H9 (cell line): ENCODE results near the gene SUFU. TPM values are rescaled to one million over a fixed set of nuclear protein-coding genes. Genes with fewer than 3 reads are reported as not detected.

Experiments
- DNase-seq: peaks from one replicate; pipeline ENCODE4 v3.0.0-alpha.2; 2017
- H2AFZ ChIP-seq: one replicate; pipeline ENCODE4 v1.6.1; 2013; ENCODE audit warnings: mild to moderate bottlenecking, low read length, control low read depth, moderate library complexity
- H2AK5ac ChIP-seq: 2 replicates; pipeline ENCODE4 v1.6.1; 2013; ENCODE audit warnings: low read length, control low read depth, mixed read lengths; ENCODE audit not compliant: insufficient read length
- H2BK120ac ChIP-seq: one replicate; pipeline ENCODE4 v1.6.1; 2013; ENCODE audit warnings: low read depth, mild to moderate bottlenecking, low read length, control low read depth, inconsistent platforms; ENCODE audit not compliant: poor library complexity, severe bottlenecking
- H2BK12ac ChIP-seq: 2 replicates; pipeline ENCODE4 v1.6.1; 2013; ENCODE audit warnings: low read length, control low read depth, mixed read lengths, low read depth; ENCODE audit not compliant: insufficient read length
- H2BK15ac ChIP-seq: 2 replicates; pipeline ENCODE4 v1.6.1; 2013; ENCODE audit warnings: low read depth, low read length, control low read depth
- H2BK20ac ChIP-seq: one replicate; pipeline ENCODE4 v1.6.1; 2013; ENCODE audit warnings: low read depth, mild to moderate bottlenecking, low read length, control low read depth, inconsistent platforms; ENCODE audit not compliant: poor library complexity, severe bottlenecking
- H2BK5ac ChIP-seq: 2 replicates; pipeline ENCODE4 v1.6.1; 2013; ENCODE audit warnings: low read length, control low read depth, mixed read lengths; ENCODE audit not compliant: insufficient read length
- H3K14ac ChIP-seq: 2 replicates; pipeline ENCODE4 v1.6.1; 2013; ENCODE audit warnings: low read length, control low read depth; ENCODE audit not compliant: insufficient read depth
- H3K18ac ChIP-seq: 2 replicates; pipeline ENCODE4 v1.6.1; 2013; ENCODE audit warnings: low read depth, mild to moderate bottlenecking, mixed read lengths, low read length, control low read depth; ENCODE audit not compliant: insufficient read length
- H3K23ac ChIP-seq: 2 replicates; pipeline ENCODE4 v1.6.1; 2013; ENCODE audit warnings: low read length, control low read depth, mixed read lengths, low read depth; ENCODE audit not compliant: insufficient read length
- H3K23me2 ChIP-seq: 2 replicates; pipeline ENCODE4 v1.6.1; 2013; ENCODE audit warnings: low read depth, mild to moderate bottlenecking, mixed read lengths, low read length, control low read depth; ENCODE audit not compliant: insufficient read length, poor library complexity, severe bottlenecking
- H3K27ac ChIP-seq: 2 replicates; pipeline ENCODE4 v1.5.1; 2013; ENCODE audit warnings: low read length, control low read depth, mixed read lengths, low read depth; ENCODE audit not compliant: insufficient read length
- H3K27me3 ChIP-seq: 2 replicates; pipeline ENCODE4 v1.6.1; 2013; ENCODE audit warnings: low read length, control low read depth, inconsistent platforms; ENCODE audit not compliant: insufficient read depth
- H3K4ac ChIP-seq: 2 replicates; pipeline ENCODE4 v1.6.1; 2013; ENCODE audit warnings: low read depth, mild to moderate bottlenecking, control low read depth, inconsistent platforms, low read length, moderate library complexity
- H3K4me1 ChIP-seq: 2 replicates; pipeline ENCODE4 v1.6.1; 2013; ENCODE audit warnings: low read length, control low read depth, inconsistent platforms; ENCODE audit not compliant: insufficient read depth
- H3K4me2 ChIP-seq: 2 replicates; pipeline ENCODE4 v1.6.1; 2013; ENCODE audit warnings: low read length, control low read depth, mixed read lengths; ENCODE audit not compliant: insufficient read length, insufficient read depth
- H3K56ac ChIP-seq: 2 replicates; pipeline ENCODE4 v1.6.1; 2013; ENCODE audit warnings: low read depth, mild to moderate bottlenecking, mixed read lengths, low read length, control low read depth; ENCODE audit not compliant: insufficient read length
- H3K79me1 ChIP-seq: 2 replicates; pipeline ENCODE4 v1.6.1; 2013; ENCODE audit warnings: low read depth, mild to moderate bottlenecking, moderate library complexity, low read length, control low read depth, inconsistent platforms; ENCODE audit not compliant: insufficient read depth, poor library complexity, severe bottlenecking
- H3K79me2 ChIP-seq: 2 replicates; pipeline ENCODE4 v1.6.1; 2013; ENCODE audit warnings: low read length, control low read depth, inconsistent platforms; ENCODE audit not compliant: insufficient read depth
- H3K9ac ChIP-seq: 2 replicates; pipeline ENCODE4 v1.6.1; 2013; ENCODE audit warnings: low read length, control low read depth, mixed read lengths; ENCODE audit not compliant: insufficient read length; ENCODE audit errors: extremely low read depth
- H3K9me3 ChIP-seq: one replicate; pipeline ENCODE4 v1.6.1; 2013; ENCODE audit warnings: low read depth, low read length, inconsistent platforms; ENCODE audit not compliant: control insufficient read depth
- H3T11ph ChIP-seq: one replicate; pipeline ENCODE4 v1.6.1; 2013; ENCODE audit warnings: mild to moderate bottlenecking, low read length, control low read depth, inconsistent platforms
- H4K20me1 ChIP-seq: one replicate; pipeline ENCODE4 v1.6.1; 2013; ENCODE audit not compliant: control insufficient read depth, insufficient read length, insufficient read depth
- H4K5ac ChIP-seq: 2 replicates; pipeline ENCODE4 v1.6.1; 2013; ENCODE audit warnings: low read depth, mild to moderate bottlenecking, mixed read lengths, low read length, control low read depth; ENCODE audit not compliant: insufficient read length
- H4K8ac ChIP-seq: replicated peaks from 2 replicates; pipeline ENCODE4 v1.6.1; 2013; ENCODE audit warnings: low read length, control low read depth, mixed read lengths, low read depth; ENCODE audit not compliant: insufficient read length
- H4K91ac ChIP-seq: 2 replicates; pipeline ENCODE4 v1.6.1; 2013; ENCODE audit warnings: low read depth, mild to moderate bottlenecking, moderate library complexity, mixed read lengths, low read length, control low read depth; ENCODE audit not compliant: insufficient read length
- H3K27ac Mint-ChIP-seq, 3 experiments: 2 replicates in 2 of 3; 3 replicates in 1 of 3; pipeline ENCODE4 v1.8.0; 2020 to 2021; ENCODE audit warnings: mixed read lengths in 3 of 3, mild to moderate bottlenecking in 1 of 3, moderate library complexity in 1 of 3
- H3K27me3 Mint-ChIP-seq: 2 replicates; pipeline ENCODE4 v1.8.0; 2021; ENCODE audit warnings: low read depth, mild to moderate bottlenecking, moderate library complexity, mixed read lengths
- H3K36me3 Mint-ChIP-seq, 3 experiments: 2 replicates in 2 of 3; 3 replicates in 1 of 3; pipeline ENCODE4 v1.8.0; 2020 to 2021; ENCODE audit warnings: low read depth in 3 of 3, mixed read lengths in 3 of 3; ENCODE audit not compliant: insufficient read depth in 1 of 3
- H3K4me1 Mint-ChIP-seq, 2 experiments: 2 replicates each; pipeline ENCODE4 v1.8.0; 2020; ENCODE audit warnings: mixed read lengths in 2 of 2
- H3K4me3 Mint-ChIP-seq, 2 experiments: 2 replicates in 1 of 2; 3 replicates in 1 of 2; pipeline ENCODE4 v1.8.0; 2020 to 2021; ENCODE audit warnings: mild to moderate bottlenecking in 2 of 2, mixed read lengths in 2 of 2, moderate library complexity in 1 of 2
- H3K9me3 Mint-ChIP-seq, 2 experiments: 2 replicates in 1 of 2; 3 replicates in 1 of 2; pipeline ENCODE4 v1.8.0; 2020; ENCODE audit warnings: mild to moderate bottlenecking in 2 of 2, mixed read lengths in 2 of 2, moderate library complexity in 1 of 2
- WGBS: extraction: QIAGEN DNeasy Blood & Tissue Kit; methylation state at CpG from one replicate; pipeline ENCODE4 v1.1.7; 2013; ENCODE audit warnings: missing lambda C conversion rate, low lambda C conversion rate, mixed read lengths; ENCODE audit not compliant: insufficient read length; ENCODE audit errors: extremely low coverage; 5-methylcytosine and 5-hydroxymethylcytosine counted together
- total RNA-seq: library from RNA; stranded (reverse); gene quantifications from 2 replicates; pipeline ENCODE4 v1.2.1, GENCODE V29; 2021
- TF ChIP-seq, protein P1 (sequence below): fragments of 200-600 bp; sonication (generic); conservative IDR thresholded peaks from 3 replicates; pipeline ENCODE4 v1.8.0; 2021; ENCODE audit warnings: antibody characterized with exemption, mild to moderate bottlenecking

SUFU gene
- total RNA-seq, 1 experiment from 2014 or later, result 9.5 TPM

DNA sequence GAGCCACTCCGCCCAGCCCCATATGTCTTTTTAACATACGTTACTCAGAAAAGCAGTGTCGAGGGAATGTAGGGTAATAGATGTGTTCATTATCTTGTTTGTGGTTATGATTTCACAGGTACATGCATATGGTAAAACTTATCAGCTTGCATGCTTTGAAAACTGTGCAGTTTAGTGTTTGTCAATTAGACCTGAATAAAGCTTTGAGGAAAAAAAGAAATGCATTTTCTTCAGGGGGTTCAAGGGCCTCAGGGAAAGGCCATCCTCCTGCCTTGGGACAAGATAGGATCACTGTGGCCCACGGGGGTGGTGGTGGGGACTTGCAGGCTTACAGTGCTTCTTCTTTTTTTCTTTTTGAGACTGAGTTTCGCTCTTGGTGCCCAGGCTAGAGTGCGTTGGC, 36.5 kb upstream of the SUFU start:
- Mint-ChIP-seq H3K4me3 (no peak overlapping the region), H3K27ac (peak overlapping the region in 2 of 3 experiments; percentile 40 to 57; a peak in 1 of 7 replicates), H3K9me3 (no peaks in the 10 kb centered on the region), H3K36me3 (peaks cover 3 to 8% (median 3%) of the 10 kb centered on the region in 3 experiments; a peak in 6 of 7 replicates), H3K4me1 (peaks cover 20 to 22% of the 10 kb centered on the region in 2 experiments), H3K27me3 (peaks cover 12% of the 10 kb centered on the region)
- Histone ChIP-seq H2AK5ac (no peak overlapping the region), H2BK20ac (no peak overlapping the region), H3K9me3 (no peaks in the 10 kb centered on the region), H2BK12ac (no peak overlapping the region), H4K5ac (no peak overlapping the region), H2BK120ac (no peak overlapping the region), H3K4me2 (no peak overlapping the region), H3K79me1 (no peaks in the 10 kb centered on the region), H3K14ac (no peak overlapping the region), H3K23ac (no peak overlapping the region), H4K91ac (no peak overlapping the region), H3K4ac (no peak overlapping the region), H3K9ac (no peak overlapping the region), H4K20me1 (no peaks in the 10 kb centered on the region), H3K79me2 (no peaks in the 10 kb centered on the region), H2AFZ (no peak overlapping the region), H3K18ac (no peak overlapping the region), H3K56ac (no peak overlapping the region), H4K8ac (no peak overlapping the region), H3K4me1 (no peaks in the 10 kb centered on the region; the same call in none of the 2 replicates), H3K27me3 (no peaks in the 10 kb centered on the region), H3K27ac (no peak overlapping the region), H3T11ph (no peak overlapping the region), H2BK5ac (no peak overlapping the region), H2BK15ac (no peak overlapping the region), H3K23me2 (no peaks in the 10 kb centered on the region)
- WGBS, result no CpG with 5 or more reads among the region's 6 CpGs
- TF ChIP-seq, protein P1, sequence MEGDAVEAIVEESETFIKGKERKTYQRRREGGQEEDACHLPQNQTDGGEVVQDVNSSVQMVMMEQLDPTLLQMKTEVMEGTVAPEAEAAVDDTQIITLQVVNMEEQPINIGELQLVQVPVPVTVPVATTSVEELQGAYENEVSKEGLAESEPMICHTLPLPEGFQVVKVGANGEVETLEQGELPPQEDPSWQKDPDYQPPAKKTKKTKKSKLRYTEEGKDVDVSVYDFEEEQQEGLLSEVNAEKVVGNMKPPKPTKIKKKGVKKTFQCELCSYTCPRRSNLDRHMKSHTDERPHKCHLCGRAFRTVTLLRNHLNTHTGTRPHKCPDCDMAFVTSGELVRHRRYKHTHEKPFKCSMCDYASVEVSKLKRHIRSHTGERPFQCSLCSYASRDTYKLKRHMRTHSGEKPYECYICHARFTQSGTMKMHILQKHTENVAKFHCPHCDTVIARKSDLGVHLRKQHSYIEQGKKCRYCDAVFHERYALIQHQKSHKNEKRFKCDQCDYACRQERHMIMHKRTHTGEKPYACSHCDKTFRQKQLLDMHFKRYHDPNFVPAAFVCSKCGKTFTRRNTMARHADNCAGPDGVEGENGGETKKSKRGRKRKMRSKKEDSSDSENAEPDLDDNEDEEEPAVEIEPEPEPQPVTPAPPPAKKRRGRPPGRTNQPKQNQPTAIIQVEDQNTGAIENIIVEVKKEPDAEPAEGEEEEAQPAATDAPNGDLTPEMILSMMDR, result no peak
- DNase-seq, result no peak
